Upper lobe of right lung (tissue), 1 donor: ENCODE results near the gene AMOTL1. TPM values are rescaled to one million over a fixed set of nuclear protein-coding genes. Genes with fewer than 3 reads are reported as not detected.
A peak's percentile ranks its signal among the peaks of the same experiment; 100 is the strongest.
"Not testable (repeated sequence)": the region's sequence is repeated elsewhere in the genome, so short reads cannot be mapped to it uniquely, and the experiment has no call there.

Experiments used
- ATAC-seq: fragments of 200-7000 bp; cut with Tn5 transposase; one replicate; pipeline ENCODE4 v1.9.1; 2020; ENCODE audit warnings: mild to moderate bottlenecking, moderate library complexity
- DNase-seq: peaks from one replicate; pipeline ENCODE4 v3.0.0-alpha.2; 2020
- H3K27ac ChIP-seq: fragments of 200-600 bp; one replicate; pipeline ENCODE4 v1.8.0; 2022
- H3K27me3 ChIP-seq: fragments of 200-600 bp; one replicate; pipeline ENCODE4 v1.8.0; 2022; ENCODE audit warnings: mild to moderate bottlenecking
- H3K36me3 ChIP-seq: fragments of 200-600 bp; one replicate; pipeline ENCODE4 v1.8.0; 2022
- H3K4me1 ChIP-seq: fragments of 200-600 bp; one replicate; pipeline ENCODE4 v1.8.0; 2022
- H3K4me3 ChIP-seq: fragments of 200-600 bp; one replicate; pipeline ENCODE4 v1.8.0; 2022; ENCODE audit warnings: mild to moderate bottlenecking
- H3K9me3 ChIP-seq: fragments of 200-600 bp; one replicate; pipeline ENCODE4 v1.8.0; 2022
- intact Hi-C: fragments of 100-400 bp; cut with DNase I; formaldehyde crosslinking; loops from one replicate; pipeline ENCODE4 v1.11.0; 2022
- total RNA-seq: library from RNA; stranded (reverse); fragmentation: NEBNext Ultra II Directional; extraction: Animal tissue kit (Norgen Biotek cat#: 25700); gene quantifications from one replicate; pipeline ENCODE4 v1.2.1, GENCODE V29; 2021
- TF ChIP-seq, protein P1 (sequence below): fragments of 200-600 bp; IDR thresholded peaks from one replicate; pipeline ENCODE4 v1.8.0; 2022; ENCODE audit warnings: antibody characterized with exemption
- donor health status: DM: no; HTN: yes; CAD: no; lungs with severe emphysema.

Gene AMOTL1
- total RNA-seq, 1 donor from 2014 or later, result 62.5 TPM

DNA sequence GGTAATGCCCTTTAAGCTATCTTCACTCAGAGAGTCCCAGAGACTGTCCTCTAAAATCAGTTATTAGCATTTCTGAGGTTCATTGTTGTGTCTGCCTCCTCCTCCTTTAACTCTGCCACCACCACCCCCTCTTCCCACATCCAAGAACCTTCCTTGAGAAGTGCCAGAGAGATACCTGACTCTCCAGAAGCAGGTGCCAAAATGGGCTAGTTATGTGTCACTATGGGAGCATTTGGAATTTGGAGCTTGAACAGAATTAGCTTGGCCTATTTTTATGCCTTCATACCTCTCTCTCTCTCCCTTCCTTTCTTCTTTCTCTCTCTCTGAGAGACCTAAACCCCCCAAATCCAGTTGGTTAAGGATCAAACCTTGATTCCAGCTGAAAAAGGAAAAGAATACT, 75.9 kb downstream of the AMOTL1 start:
- TF ChIP-seq, protein P1, sequence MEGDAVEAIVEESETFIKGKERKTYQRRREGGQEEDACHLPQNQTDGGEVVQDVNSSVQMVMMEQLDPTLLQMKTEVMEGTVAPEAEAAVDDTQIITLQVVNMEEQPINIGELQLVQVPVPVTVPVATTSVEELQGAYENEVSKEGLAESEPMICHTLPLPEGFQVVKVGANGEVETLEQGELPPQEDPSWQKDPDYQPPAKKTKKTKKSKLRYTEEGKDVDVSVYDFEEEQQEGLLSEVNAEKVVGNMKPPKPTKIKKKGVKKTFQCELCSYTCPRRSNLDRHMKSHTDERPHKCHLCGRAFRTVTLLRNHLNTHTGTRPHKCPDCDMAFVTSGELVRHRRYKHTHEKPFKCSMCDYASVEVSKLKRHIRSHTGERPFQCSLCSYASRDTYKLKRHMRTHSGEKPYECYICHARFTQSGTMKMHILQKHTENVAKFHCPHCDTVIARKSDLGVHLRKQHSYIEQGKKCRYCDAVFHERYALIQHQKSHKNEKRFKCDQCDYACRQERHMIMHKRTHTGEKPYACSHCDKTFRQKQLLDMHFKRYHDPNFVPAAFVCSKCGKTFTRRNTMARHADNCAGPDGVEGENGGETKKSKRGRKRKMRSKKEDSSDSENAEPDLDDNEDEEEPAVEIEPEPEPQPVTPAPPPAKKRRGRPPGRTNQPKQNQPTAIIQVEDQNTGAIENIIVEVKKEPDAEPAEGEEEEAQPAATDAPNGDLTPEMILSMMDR, result no peak
- H3K27me3 ChIP-seq, result no peaks in the 10 kb centered on the region
- H3K9me3 ChIP-seq, result no peaks in the 10 kb centered on the region
- no peak overlapping the region for H3K4me3 ChIP-seq
- H3K36me3 ChIP-seq, result peaks cover 5% of the 10 kb centered on the region
- H3K4me1 ChIP-seq, result peaks cover 10% of the 10 kb centered on the region
- intact Hi-C loops, result no loop called here
- no peak for ATAC-seq
- DNase-seq, result no peak
- no peak overlapping the region for H3K27ac ChIP-seq

DNA sequence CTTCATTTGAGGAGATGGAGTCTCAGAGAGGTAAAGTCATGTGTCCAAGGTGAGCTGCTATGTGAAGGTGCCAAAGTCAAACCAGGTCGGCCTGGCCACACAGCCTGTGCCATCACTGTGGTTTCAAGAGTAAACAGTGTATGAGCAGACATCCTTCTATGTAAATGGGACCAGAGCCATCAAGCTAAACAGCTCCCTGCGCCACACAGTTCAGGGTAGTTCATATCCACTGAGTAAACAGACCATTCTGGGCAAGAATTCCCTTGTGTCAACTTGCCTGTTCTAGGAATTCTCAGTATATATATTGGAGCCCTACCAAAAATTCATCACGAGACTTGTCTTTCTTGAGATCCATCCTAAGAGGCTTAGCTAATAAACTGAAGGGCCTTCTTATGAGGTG, 77.5 kb downstream of the AMOTL1 start:
- peaks cover 10% of the 10 kb centered on the region for H3K36me3 ChIP-seq
- peaks cover 10% of the 10 kb centered on the region for H3K4me1 ChIP-seq
- H3K27me3 ChIP-seq, result no peaks in the 10 kb centered on the region
- TF ChIP-seq, protein P1, result no peak
- H3K4me3 ChIP-seq, result no peak overlapping the region
- peak; percentile 91 for ATAC-seq
- H3K27ac ChIP-seq, result no peak overlapping the region
- no peak for DNase-seq
- no peaks in the 10 kb centered on the region for H3K9me3 ChIP-seq
- intact Hi-C loops, result no loop called here

DNA sequence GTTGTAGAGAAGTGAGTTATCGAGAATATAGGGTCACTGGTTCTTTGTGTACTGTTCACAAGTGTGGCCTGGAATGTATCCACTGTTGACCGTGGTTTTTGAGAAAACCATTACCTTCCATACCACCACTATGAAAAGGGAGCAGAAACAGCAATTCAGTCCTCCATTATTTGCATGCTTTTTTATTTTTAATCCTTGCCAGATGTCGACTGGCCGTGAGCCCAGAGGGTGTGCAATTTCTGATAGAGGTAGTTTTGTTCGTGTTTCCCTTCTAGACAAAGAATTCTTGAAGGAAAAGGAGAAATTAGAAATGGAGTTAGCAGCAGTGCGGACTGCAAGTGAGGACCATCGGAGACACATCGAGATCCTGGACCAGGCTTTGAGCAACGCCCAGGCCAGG, 81.7 kb downstream of the AMOTL1 start:
- intact Hi-C loops, result no loop called here
- no peak overlapping the region for H3K4me3 ChIP-seq
- H3K27ac ChIP-seq, result no peak overlapping the region
- TF ChIP-seq, protein P1, result no peak
- DNase-seq (no peak), ATAC-seq (no peak)
- H3K36me3 ChIP-seq, result peaks cover 33% of the 10 kb centered on the region
- peaks cover 10% of the 10 kb centered on the region for H3K4me1 ChIP-seq
- H3K9me3 ChIP-seq, result no peaks in the 10 kb centered on the region
- no peaks in the 10 kb centered on the region for H3K27me3 ChIP-seq

DNA sequence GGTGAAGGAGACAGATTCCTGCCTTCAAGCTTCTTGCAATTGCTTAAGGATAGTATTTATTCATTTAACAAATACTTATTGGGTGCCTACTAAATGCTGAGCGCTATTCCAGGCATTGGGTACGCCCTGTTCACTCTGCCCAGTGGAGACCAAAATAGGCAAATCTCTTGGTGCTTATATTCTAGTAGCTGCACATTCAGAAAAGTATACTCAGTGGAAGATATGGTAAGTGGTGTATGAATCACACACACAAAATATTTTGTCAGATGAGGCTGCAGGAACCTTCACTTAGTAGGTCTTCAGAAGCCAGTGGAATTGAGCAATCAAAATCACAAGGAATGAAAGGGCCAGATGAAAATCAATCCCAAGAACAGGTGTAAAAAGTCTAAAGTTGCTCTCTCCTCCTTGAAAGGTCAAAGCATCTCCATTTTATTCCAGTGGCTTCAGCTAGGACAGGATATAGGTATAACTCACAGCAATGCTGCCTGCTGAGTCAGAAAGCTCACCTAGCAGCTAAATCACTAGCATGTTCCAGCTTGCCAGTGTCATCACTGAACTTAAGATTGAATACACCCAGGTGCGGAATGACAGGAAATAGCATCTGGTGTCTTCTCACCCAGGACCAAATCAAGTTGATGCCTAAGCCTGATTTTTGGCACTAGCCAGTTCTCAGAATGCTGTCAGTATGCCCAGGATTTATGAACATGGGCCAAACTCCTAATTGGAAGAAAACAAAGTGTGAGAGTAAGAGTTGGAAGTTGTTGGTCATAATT, 83.9 kb downstream of the AMOTL1 start:
- Histone ChIP-seq H3K27me3 (no peaks in the 10 kb centered on the region), H3K4me3 (no peak overlapping the region), H3K27ac (no peak overlapping the region), H3K4me1 (no peaks in the 10 kb centered on the region), H3K36me3 (peaks cover 55% of the 10 kb centered on the region), H3K9me3 (no peaks in the 10 kb centered on the region)
- ATAC-seq (no peak), DNase-seq (no peak)
- intact Hi-C loops, result no loop called here
- TF ChIP-seq, protein P1, result no peak

DNA sequence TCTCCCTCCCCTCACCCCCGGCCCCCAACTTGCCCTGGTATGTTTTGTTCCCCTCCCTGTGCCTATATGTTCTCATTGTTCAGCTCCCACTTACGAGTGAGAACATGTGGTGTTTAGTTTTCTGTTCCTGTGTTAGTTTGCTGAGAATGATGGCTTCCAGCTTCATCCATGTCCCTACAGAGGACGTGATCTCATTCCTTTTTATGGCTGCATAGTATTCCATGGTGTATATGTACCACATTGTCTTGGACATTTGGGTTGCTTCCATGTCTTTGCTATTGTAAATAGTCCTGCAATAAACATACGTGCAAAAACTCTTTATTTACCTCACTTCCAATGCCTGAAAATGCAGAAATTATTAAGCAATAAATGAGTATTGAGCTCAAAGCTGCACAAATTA, 85.1 kb downstream of the AMOTL1 start:
- ATAC-seq, intact Hi-C loops, DNase-seq, H3K27me3 ChIP-seq, H3K27ac ChIP-seq, H3K9me3 ChIP-seq, H3K4me3 ChIP-seq, H3K4me1 ChIP-seq: not testable (repeated sequence)
- peaks cover 67% of the 10 kb centered on the region for H3K36me3 ChIP-seq

DNA sequence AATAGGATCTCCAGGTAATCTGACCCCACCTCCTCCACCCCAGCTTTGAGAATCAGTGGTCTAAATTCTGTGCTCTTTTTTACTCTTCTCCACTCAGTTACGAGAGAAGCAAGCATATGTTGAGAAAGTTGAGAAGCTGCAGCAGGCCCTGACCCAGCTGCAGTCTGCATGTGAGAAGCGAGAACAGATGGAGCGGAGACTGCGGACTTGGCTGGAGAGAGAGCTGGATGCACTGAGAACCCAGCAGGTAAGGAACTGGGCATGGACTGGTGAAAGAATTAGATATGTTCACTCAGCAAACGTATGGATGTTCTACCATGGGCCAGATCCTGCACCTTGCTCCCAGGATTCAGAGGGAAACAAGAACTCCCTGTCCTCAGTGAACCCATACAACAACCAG, 85.7 kb downstream of the AMOTL1 start:
- intact Hi-C loops, result no loop called here
- TF ChIP-seq, protein P1, result no peak
- Histone ChIP-seq H3K27ac (no peak overlapping the region), H3K27me3 (no peaks in the 10 kb centered on the region), H3K4me3 (no peak overlapping the region), H3K36me3 (peaks cover 73% of the 10 kb centered on the region), H3K9me3 (no peaks in the 10 kb centered on the region), H3K4me1 (no peaks in the 10 kb centered on the region)
- DNase-seq (no peak), ATAC-seq (no peak)
